Stimulated activated CD4-positive, alpha-beta T cell treated with anti-CD3 and anti-CD28 coated beads, Interleukin-12 subunit alpha, Interleukin-12 subunit beta, amount 100 ng/mL, for 24 hours (primary cell): ENCODE data around the gene PRAMEF20.
A peak's percentile ranks its signal among the peaks of the same experiment; 100 is the strongest.
"Not testable (repeated sequence)": the region's sequence is repeated elsewhere in the genome, so short reads cannot be mapped to it uniquely, and the experiment has no call there.

Experiments
- DNase-seq, 2 experiments: peaks; one replicate each; pipeline ENCODE4 v3.0.0-alpha.2; 2020; ENCODE audit warnings: low read depth in 2 of 2

The PRAMEF20 gene

GRCh38 chr1:13410150-13410549 is at the start of gene PRAMEF20:
Gene PRAMEF20, plus strand, starts transcription at chr1:13410450. Its CDS starts 5,905 bp downstream, at chr1:13416355.
- not testable (repeated sequence) for DNase-seq

DNA sequence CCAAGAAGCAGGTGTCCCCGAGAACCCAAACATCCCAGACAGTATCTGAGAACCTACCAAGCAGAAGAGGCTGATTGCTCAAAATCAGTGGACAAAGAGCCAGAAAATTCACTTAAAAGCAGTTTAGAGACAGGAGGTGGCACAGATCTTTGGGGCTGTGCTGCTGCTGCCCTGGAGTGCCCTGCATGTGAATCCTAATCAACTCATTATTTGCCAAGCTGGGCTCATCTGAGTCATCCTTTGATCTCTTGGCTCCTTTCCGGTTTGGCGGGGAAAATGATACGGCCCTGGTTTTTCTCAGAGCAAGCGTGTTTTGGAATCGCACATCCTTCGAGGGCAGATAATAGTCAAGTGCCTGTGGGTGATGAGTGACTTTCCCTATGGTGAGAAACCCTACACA is 47.9 kb upstream of the PRAMEF20 start:
- not testable (repeated sequence) for DNase-seq

DNA sequence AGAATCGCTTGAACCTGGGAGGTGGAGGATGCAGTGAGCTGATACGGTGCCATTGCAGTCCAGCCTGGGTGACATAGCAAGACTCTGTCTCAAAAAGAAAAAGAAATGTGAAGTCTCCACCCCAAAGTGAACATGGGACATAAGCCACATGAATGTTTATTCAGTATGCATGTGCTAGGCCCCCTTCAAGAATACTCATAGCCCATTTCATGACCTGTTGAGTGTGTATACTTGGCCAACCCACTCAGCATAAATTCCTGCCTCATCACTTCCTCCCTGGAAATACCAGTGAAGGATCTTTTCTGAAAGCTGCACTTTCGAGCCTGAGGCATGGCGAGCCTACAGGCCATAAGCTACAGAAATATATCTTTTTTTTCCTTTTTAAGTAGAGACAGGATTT is 45.3 kb upstream of the PRAMEF20 start:
- not testable (repeated sequence) for DNase-seq

- DNase-seq: not testable (repeated sequence)
These were observed 43.7 kb upstream of the PRAMEF20 start for GRCh38 chr1:13366536-13366935.

- DNase-seq: peak in 1 of 2 experiments; percentile 14
These were observed 41.7 kb upstream of the PRAMEF20 start for GRCh38 chr1:13368544-13368943.

DNA sequence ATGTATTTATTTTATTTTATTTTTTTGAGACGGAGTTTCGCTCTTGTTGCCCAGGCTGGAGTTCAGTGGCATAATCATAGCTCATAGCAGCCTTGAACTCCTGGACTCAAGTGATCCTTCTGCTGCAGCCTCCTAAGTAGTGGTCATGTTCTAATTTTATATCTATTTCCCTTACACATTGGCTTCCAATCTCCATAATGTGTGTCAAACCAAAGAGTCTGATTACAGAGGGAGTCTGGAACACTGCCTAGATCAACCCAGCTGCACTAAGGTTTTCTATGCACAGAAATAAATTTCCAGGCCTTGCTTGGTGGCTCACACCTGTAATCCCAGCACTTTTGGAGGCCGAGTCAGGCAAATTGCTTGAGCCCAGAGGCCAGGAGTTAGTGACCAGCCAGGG is 31.3 kb upstream of the PRAMEF20 start:
- DNase-seq: not testable (repeated sequence)

DNA sequence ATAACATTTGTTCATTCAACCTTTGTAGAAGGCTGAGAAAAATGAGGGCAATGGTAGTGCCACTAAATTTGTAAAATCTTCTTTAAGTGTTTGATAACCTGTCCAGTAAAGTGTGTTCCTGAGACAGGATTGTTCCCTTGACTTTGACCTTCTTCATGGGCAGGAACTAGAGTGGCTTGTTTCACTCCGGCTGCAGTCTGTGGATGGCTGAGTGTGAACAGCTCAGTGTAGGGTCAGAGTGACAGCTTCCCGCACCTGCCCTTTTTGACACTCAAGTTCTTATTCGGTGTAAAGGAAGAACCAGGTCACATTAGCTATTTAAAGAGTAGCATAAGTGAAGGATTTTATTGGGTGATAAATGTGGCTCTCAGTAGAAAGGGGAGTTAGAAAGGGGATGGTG is 29.9 kb upstream of the PRAMEF20 start:
- DNase-seq: not testable (repeated sequence)

DNA sequence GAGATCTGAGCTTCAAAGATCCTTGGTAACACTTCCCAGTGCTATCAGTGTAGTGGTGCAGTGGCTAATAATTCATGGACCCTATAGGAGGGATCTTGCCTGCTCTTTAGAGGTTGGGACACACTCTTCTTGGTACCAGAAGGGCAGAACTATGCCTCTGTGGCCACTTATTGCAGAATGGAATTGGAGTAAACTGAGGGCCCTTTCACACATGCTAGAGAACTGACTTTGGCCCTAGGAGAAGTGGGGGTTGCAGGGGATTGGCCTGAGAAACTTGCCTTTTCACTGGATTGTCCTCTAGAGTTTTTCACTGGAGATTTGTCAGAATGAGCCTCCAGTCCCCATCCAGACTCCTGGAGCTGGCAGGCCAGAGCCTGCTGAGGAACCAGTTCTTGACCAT is 20.9 kb upstream of the PRAMEF20 start, which contains the start of gene PRAMEF17:
PRAMEF17 (plus strand) TSS at position 301 of the 400 bp plus-strand sequence; CDS start at position 327, 26 bp downstream.
- DNase-seq: not testable (repeated sequence)

- not testable (repeated sequence) for DNase-seq
These were observed 17.2 kb upstream of the PRAMEF20 start for GRCh38 chr1:13393004-13393403.

DNA sequence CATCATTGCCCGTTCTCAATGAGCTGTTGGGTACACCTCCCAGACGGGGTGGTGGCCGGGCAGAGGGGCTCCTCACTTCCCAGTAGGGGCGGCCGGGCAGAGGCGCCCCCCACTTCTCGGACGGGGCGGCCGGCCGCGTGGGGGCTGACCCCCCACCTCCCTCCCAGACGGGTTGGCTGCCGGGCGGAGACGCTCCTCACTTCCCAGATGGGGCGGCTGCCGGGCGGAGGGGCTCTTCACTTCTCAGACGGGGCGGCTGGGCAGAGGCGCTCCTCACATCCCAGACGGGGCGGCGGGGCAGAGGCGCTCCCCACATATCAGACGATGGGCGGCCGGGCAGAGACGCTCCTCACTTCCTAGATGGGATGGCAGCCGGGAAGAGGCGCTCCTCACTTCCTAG is 15.5 kb upstream of the PRAMEF20 start:
- DNase-seq: not testable (repeated sequence)

GRCh38 chr1:13395311-13395710 is 14.9 kb upstream of the PRAMEF20 start:
- not testable (repeated sequence) for DNase-seq

GRCh38 chr1:13407811-13408210 is 2.4 kb upstream of the PRAMEF20 start:
- DNase-seq: no peak

GRCh38 chr1:13430495-13430894 is 20.2 kb downstream of the PRAMEF20 start:
- DNase-seq: no peak

GRCh38 chr1:13432251-13432650 is 22.0 kb downstream of the PRAMEF20 start:
- DNase-seq: no peak

GRCh38 chr1:13433694-13434358 is 23.6 kb downstream of the PRAMEF20 start:
- DNase-seq: not testable (repeated sequence)

DNA sequence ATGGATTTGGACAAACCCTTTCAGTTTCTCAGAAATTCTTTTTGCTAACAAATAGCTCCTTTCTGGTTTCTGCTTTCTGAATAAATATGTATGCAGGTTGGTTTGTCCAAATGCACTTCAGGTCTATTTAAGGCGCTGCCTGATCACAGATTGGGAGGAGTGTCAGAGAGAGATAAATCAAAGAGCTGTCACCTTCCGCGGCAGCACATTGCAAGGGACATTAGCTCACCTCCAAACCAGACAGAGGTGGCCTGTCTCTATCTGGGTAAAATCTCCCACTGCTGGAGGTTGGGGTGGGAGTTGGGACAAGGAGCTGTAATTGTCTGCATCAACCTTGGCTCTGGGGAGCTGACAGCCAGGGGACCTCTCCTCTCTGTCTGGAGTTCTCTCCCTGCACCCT is 25.2 kb downstream of the PRAMEF20 start:
- no peak for DNase-seq

- DNase-seq: not testable (repeated sequence)
These were observed 29.0 kb downstream of the PRAMEF20 start for GRCh38 chr1:13439104-13439783.

DNA sequence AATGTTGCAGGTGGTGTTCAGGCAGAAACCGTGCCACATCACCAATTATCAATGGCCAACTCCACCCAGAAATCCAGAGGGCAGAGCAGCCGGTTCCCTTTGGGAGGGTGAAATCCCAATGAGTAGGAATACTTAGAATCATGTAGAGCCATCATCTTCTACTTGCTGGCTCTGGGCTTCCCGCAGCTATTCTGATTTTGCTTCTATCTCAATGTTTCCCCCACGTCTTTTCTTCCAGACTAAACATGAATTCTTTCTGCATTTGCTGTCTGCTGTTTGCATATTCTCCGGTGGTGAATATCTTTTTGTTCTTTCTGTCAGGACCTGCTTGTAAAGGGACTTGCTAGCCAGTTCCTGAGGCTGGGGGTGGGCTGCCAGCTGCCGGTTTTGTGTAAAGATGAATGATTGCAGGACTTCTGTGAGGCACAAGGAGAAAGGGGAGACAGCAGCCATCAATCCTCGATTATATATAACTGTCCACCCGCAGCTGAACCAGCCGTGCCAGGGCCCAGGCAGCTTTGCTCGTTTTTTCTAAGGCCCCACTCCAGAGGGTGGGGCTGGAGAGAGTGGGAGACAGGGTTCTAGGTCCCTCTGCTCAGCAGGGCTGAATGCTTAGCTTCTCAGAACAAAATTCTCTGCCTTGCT is 33.2 kb downstream of the PRAMEF20 start:
- DNase-seq: no peak

DNA sequence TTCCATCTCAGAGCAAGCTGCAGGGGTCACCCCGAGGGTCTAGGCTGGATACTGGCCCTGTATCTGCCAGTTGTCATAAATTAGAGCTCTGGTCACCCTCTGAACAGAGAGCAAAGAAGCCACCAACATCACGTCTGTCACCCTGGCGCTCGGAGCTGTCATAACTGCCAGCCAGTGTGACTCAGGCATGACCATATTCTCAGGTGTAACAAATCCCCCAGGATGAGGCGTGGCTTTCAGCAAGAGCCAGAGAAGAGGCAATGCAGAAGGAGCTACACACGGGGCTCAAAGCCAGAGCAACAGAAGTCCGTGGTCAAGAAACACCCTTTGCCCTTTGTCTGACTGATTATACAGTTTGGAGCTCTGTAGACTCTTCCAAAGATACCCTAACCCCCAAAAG is 40.0 kb downstream of the PRAMEF20 start:
- no peak for DNase-seq

- DNase-seq: no peak
These were observed 41.2 kb downstream of the PRAMEF20 start for GRCh38 chr1:13451399-13451965.

DNA sequence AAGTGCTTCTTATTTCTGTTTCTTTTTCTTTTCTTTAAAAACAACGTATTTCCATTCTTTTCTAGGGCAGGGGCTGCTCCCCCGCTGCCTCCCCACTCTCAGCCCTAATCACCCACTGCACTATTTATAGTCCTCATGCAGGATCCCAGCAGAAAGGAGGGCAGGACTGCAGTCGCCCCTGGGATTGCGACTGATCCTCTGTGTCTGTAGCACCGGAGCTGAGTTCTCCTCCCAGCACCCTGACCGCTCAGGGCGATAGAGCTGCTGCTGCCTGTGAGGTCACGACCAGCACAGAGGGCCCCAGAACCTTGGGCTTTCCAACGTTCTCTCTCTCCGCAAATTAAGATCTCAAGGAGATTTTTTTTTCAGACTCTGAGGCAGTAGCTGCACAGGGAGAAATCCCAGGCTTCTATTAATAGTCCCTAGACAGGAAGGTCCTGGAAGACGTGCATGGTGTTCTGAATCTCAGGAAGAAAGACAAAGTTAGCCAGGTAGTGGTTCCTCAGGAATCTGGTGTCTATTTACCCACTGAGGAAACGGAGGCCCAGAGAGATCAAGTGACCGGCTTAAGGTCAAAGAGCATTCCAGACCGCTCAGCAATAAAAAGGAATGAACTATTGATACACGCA is 46.8 kb downstream of the PRAMEF20 start:
- DNase-seq: no peak

DNA sequence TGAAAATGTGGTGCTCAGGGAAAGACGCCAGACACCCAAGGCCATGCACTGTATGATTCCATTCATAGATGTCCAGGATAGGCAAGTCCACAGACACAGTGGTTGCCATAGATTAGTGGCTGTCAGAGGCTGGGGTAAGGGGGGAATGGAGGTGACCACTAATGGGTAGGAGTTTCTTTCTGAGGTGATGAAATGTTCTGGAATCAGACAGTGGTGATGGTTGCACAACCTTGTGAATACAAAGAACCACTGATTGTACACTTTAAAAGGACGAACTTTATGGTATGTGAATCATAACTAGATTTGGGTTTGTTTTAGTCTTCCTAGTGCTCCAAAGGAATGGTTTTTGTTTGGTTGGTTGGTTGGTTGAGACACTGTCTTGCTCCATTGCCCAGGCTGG is 51.7 kb downstream of the PRAMEF20 start:
- DNase-seq: no peak
